ENCODE measurements around the gene MARCOL.

Gene MARCOL, protein sequence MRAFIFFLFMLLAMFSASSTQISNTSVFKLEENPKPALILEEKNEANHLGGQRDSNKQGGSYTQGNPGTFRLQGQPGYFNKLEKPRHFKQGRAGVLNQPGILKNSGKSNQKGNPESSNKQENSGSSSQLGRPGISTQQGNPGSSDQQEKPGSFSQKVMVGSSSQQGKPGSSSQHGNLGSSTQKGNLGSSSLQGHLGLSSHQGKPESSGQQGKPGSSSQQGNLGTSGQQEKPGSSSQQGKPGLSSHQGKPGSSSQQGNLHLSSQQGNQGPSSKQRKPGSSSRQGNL

DNA sequence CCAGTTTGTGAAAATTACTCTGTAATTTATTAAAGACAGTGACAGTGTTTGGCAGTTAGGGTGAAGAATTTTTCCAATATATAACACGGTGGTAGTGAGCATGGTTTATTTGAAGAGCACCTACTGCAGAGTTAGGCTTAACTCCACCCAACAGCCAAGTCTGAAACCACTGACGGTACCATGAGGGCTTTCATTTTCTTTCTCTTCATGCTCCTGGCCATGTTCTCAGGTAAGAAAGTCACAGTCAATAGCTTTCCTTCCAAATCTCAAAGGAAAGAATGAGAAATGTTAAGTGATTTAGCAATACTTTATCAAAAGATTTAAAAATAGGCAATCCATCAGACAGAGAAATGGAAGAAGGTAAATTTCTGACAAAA lies at the start of gene MARCOL:
Gene MARCOL, plus strand, starts transcription at position 108 of the 377 bp plus-strand sequence. Its CDS starts 73 bp downstream, at position 181.
- no peak for DNase-seq

DNA sequence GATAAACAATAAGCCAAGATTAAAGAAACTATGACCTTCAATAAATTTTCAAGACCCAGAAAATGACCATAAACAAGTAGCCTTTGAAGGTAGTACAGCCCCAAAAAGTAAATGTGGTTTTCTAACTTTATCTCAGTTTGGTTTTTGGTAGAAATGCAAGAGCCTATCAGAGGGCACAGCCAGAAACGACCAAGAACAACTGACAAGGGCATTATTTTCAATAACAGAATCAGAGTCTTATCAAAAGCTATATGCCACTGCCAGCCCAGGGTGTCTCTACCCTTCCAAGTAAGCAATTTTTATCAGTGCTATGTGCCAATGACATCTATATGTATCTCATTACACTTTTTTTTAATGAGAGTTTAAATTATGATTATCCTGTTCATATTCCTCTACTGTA lies 47.3 kb upstream of the MARCOL start:
- no peak for DNase-seq

DNA sequence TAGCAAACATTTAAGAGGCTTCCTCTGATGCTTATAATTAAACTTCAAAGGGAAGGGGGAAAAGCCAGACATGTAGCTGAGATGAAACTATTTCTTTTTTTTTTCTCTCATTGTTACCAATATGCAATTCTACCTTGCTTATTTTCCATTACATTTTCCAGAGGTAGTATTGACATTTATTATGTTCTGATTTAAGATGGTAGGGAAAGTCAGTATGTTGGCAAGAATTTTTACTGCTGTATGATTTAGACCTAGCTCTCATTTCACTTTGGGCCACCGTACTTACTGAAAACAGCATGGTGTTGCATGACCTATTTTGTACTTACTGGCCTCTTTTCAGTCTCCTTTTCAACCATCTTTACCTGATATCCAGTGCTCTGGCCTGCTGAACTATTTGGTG lies 45.1 kb upstream of the MARCOL start:
- DNase-seq, result no peak

GRCh38 chr5:148201151-148201550 lies 37.2 kb upstream of the MARCOL start:
- DNase-seq, result no peak

DNA sequence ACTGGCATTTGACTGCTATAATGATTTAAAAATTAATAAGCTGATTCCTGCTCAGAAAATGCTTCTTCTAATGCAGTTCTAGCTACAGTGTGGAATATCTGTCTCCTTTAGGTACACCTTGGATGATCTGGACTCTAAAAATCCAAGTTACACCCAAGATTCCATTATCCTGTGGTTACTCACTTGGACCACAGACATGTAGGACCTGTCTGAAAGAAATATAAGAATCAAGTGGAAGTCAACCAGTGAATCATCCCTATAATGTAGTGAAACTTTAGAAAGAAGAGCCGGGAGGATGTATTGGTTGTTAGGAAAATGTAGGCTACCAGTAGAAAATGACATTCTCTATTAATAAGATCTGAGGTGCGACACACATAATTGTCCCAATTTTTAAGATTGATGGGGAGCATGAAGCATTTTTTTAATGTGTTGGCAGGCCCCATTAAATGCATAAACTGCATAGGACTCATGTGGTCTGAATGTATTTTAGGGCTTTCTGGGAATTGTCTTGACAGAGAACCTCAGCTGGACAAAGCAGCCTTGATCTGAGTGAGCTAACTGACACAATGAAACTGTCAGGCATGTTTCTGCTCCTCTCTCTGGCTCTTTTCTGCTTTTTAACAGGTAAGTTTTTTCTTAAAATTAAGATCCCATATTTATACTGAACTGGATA lies 35.7 kb upstream of the MARCOL start, which contains the start of gene SPINK6:
Gene SPINK6, plus strand, starts transcription at position 512 of the 673 bp plus-strand sequence. Its CDS starts 55 bp downstream, at position 567.
- DNase-seq, result no peak

DNA sequence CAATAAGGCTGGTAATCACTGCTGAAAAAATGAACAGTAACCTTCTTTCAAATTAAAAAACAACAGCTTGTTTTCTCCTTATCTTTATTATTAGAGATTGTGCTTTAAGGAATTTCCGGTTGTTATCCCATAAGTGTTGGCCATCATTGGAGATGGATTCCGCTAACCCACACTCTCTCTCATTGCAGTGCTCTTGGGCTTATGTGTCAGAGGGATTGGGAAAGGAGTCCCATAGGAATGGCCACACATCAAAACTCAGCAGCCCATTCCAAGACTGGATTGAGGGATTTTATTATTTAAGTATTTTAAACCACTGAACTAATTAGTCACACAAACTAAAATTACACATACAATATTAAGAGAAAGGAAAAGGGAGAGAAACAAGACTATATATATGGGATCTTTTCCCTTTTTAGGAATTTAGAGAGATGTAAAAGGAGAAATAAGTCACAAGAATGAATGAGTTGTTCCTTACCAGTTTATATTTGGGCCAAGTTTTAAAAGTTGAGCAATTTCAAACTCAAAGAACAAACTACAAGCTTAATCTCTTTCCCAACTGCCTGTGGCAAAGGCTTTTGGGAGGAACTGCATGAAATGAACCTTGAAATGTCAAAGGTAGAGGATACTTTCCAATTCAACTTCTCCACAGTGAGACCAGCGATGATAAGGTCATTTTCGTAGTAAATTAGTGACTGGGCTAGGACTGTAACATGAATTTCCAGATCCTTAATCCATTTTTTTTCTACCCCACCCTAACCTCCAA lies 33.1 kb upstream of the MARCOL start:
- DNase-seq, result no peak

- no peak for DNase-seq
These were observed 32.5 kb upstream of the MARCOL start for GRCh38 chr5:148205865-148206264.

- DNase-seq, result no peak
These were observed 31.7 kb upstream of the MARCOL start for GRCh38 chr5:148206620-148207019.

GRCh38 chr5:148208226-148208625 lies 30.1 kb upstream of the MARCOL start:
- no peak for DNase-seq

DNA sequence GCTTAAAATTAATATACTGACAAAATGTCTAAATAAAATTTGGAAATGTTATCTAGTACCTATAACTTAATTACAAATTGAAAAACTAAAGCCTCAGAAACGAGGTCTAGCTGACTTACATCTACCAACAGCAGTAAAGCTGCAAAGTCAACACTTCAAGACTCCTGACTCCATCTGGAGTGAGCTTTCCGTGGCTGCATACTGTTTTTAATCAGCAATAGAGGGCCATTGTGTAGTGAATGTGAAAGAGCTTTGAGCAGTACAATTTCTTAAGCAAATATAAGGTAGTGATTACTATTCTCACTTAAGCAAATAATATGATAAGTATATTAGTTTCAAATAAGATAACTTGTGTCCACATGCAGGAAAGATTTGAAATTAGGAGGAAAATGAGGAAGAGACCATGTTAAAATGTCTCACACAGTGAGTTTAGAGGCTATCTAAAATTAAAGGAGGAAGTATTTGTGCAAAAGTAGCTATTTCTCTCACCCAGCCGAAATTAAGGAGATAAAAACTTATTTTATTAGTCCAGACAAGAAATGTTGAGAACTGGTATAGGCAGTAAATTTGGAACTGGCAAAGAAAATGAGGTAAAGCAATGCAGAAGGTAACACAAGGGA lies 29.1 kb upstream of the MARCOL start:
- DNase-seq, result no peak

GRCh38 chr5:148214665-148215185 lies 23.6 kb upstream of the MARCOL start:
- DNase-seq, result no peak

DNA sequence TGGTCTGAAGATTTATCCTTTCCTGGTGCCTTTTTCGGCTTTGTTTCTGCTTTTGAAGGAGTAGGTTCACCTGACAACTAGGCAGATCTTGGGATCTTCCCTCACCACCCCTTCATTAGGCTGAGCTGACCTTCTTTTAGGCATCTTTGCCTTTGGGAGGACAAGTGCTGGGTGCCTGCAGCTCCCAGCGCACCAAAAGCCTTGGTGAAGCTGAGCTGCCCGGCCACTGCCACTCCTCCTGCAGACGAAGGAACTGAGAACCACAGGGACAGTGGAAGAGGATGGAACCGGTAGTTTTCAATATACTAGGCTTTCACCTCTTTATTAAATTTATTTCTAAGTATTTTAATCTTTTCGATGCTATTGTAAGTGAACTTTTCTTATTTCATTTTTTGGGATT lies 16.8 kb upstream of the MARCOL start:
- DNase-seq, result no peak

- DNase-seq, result no peak
These were observed 14.1 kb upstream of the MARCOL start for GRCh38 chr5:148224117-148224742.

- DNase-seq, result no peak
These were observed 9.8 kb upstream of the MARCOL start for GRCh38 chr5:148228392-148228984.

GRCh38 chr5:148229840-148230239 lies 8.5 kb upstream of the MARCOL start:
- DNase-seq, result no peak

DNA sequence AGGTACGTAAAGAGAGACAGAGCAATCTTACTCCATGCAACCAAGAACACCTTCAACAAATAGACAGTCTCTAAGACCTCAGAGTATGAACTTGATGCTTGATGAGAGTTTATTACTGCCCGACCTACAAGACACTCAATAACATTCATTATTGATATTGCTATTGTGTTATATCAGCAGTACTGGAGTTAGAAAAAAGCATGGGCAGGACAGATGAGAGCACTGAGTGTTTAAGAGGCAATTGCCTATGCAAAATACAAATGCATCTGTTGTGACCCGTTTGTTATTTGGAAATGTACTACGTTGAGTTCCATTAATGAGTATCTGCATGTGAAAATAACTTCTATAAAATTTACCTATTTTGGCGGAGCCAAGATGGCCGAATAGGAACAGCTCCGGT lies 8.1 kb upstream of the MARCOL start:
- no peak for DNase-seq

DNA sequence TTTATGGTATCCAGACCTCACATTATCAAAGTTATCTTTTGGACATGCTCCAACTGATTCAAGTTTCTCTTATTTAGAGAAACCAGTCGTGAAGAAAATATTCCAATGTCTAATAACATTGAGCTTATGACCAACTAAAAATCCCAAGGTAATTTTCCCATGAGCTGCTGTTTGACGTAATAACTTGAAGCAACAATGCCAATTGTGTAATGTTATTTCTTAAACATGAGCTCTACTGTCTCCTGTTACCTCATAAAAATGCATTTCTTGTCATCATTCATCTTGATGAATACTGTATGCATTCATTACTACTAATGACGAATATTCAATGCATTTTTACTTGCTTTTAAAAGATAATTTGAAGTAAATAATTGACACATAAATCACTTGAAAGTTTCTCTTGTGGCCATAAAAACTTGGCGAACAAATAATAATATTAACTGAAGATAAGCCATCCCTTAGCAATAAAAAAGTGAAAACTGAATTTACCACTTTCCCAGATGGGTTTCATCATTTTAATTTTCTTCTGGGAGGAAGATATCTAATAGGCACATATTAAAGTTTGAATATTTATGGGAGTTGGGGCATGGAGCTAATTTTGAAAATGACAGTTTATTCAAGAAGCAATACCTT lies 424 bp upstream of the MARCOL start:
- no peak for DNase-seq

DNA sequence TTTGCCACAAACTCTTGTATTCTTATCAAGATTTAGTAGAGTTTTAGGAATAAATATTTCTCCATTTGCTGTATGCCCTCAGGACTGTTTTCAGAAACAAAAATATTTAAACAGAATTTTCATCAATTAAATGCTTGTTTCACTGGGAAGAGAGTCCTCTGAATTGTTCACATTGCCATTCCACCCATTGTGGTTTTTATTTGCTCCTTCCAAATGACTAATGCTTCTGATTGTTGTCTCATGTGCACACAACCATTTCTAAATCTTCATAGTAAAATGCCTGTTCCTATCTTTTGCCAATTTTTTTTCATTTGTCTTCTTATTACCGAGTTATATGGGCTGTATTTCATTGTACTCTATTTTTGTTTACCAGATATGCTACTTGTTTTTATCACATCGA lies 10.6 kb downstream of the MARCOL start:
- DNase-seq, result no peak

GRCh38 chr5:148255456-148255855 lies 17.1 kb downstream of the MARCOL start:
- no peak for DNase-seq

DNA sequence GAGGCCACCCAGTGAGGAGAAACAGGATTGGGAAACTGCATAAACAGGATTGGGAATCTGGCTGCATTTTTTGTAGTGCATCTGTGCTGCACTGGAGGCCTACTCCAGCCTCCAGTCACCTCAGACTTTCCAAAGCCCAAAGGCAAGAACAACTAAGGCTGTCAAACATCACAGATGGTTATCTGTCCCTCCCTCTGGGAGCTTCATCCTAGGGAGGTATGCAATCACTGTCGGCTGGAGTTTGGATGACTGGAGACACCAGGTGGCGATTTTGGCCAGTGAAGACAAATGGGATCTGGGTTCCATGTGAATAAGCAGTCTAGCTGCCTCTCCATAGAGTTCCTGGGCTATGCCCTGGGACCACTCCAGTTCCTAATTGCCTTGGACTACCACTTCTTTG lies 21.0 kb downstream of the MARCOL start:
- DNase-seq, result no peak

DNA sequence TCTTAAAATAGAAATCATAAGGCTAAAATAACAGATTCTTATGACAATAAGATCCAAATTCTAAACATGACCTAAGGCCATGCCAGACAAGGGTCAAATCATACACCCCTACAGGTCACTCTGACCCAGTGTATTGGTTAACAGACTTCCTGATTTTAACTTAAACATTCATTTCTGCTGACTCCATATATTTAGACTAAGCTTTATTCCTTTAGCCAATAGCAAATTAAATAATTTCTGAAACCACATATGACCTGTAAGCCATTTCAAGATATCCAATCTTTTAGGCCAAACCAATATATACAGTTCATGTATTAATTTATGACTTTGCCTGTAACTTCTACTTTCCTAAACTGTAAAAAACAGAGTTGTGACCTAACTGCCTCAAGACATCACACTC lies 22.9 kb downstream of the MARCOL start:
- no peak for DNase-seq

DNA sequence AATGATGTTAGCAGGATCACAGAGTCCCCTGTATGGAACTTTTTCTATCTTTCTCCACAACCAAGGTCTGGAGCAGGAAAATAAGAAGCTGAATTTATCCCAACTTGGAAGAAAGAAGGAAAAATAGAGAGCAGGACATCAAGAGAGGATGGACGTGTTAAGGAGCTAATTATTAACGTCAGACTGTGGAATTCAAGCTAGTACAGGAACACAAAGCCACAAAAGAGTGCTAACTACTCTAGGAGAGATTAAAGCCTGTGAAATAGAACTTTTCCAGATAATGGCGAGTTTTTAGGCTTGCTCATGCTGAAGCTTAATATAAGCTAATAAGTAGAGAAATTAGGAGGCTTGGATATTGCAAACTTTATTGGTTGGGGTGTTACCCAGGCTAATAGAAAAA lies 29.6 kb downstream of the MARCOL start:
- no peak for DNase-seq
